ENCODE data around the gene SHISAL2B. TPM values are rescaled to one million over a fixed set of nuclear protein-coding genes. Genes with fewer than 3 reads are reported as not detected.

Gene SHISAL2B
- total and polyA plus RNA-seq, 2 donors (not counting 3 experiments of a cell fraction or from before 2014, with no cell fraction given), result not detected

DNA sequence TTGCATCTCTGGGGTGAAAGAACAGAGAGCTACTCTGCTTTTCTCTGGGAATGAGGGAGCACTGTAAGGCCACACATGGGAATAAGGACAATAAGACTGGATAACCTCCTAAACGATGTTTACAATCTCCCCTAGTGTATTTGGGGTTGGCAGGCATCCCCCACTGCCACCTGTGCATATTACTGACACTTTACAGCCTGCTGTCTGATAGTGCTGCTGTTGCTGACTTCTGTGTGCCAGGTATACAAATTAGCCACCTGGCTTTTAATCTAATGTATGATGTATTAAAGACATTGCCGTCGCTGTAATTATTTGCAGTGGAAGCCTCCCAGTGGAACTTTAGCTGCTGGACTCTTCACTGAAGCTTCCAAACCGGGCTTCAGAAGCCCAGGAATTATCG, 4.4 kb upstream of the SHISAL2B start:
- Histone ChIP-seq H3K9me1 (replicated peaks; ENCODE audit: control insufficient read depth, extremely low read depth, insufficient read depth, low read length) (no peaks in the 10 kb centered on the region), H3K36me3 (ENCODE audit: control insufficient read depth in 2 of 2, extremely low read depth in 1 of 2, insufficient read depth in 2 of 2, low read length in 2 of 2) (no peaks in the 10 kb centered on the region), H3K4me1 (ENCODE audit: control insufficient read depth, extremely low read depth, insufficient read depth, low read length) (peaks cover 5% of the 10 kb centered on the region), H3K4me2 (ENCODE audit: insufficient read depth, low read length) (no peak overlapping the region), H2AFZ (ENCODE audit: low read depth, low read length) (no peak overlapping the region), H3K27ac (ENCODE audit: insufficient read depth, low read depth, low read length) (no peak overlapping the region), H3K9ac (replicated peaks; ENCODE audit: extremely low read depth, insufficient read depth, low read length) (no peak overlapping the region), H4K20me1 (replicated peaks; ENCODE audit: control insufficient read depth, extremely low read depth, insufficient read depth, low read length) (no peaks in the 10 kb centered on the region), H3K79me2 (ENCODE audit: control insufficient read depth, insufficient read depth, low read length) (no peaks in the 10 kb centered on the region), H3K4me3 (replicated peaks in 1 of 3; ENCODE audit: insufficient read depth in 1 of 3, low read depth in 1 of 3, low read length in 3 of 3) (no peak overlapping the region), H3K9me3 (replicated peaks; ENCODE audit: control insufficient read depth, insufficient read depth, low read length) (no peaks in the 10 kb centered on the region), H3K27me3 (ENCODE audit: control insufficient read depth in 2 of 2, insufficient read depth in 2 of 2, low read length in 2 of 2) (peaks cover 24 to 34% of the 10 kb centered on the region in 2 experiments)
- no peak for FAIRE-seq
- dilution Hi-C loops (cut with MboI; ENCODE audit: extremely low pct_ligation_motif_present, low sequenced_read_pairs) (no loop called here), intact Hi-C loops (cut with micrococcal nuclease) (no loop called here)
- DNase-seq (ENCODE audit: low read depth, low spot score), result no peak
- no peak for TF ChIP-seq FOS (IDR thresholded peaks at IDR 0.05; ENCODE audit: borderline replicate concordance, insufficient read depth, low read length)
- TF ChIP-seq MYC (IDR thresholded peaks at IDR 0.05; ENCODE audit: low read depth, low read length), result no peak
- TF ChIP-seq POLR2A (IDR thresholded peaks at IDR 0.05; ENCODE audit: low read depth, low read length), result no peak
- TF ChIP-seq GATA2 (IDR thresholded peaks at IDR 0.05; ENCODE audit: insufficient read depth, insufficient read length, low read depth, low read length), result no peak
- TF ChIP-seq JUN (IDR thresholded peaks at IDR 0.05; ENCODE audit: borderline replicate concordance, insufficient read depth, insufficient read length, low read depth), result no peak
- TF ChIP-seq, protein P1, sequence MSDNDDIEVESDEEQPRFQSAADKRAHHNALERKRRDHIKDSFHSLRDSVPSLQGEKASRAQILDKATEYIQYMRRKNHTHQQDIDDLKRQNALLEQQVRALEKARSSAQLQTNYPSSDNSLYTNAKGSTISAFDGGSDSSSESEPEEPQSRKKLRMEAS (IDR thresholded peaks at IDR 0.05; ENCODE audit: insufficient read depth, insufficient read length), result no peak
- no peak for TF ChIP-seq EZH2 (IDR thresholded peaks at IDR 0.05; ENCODE audit: borderline replicate concordance, low read depth, low read length, severe bottlenecking)
- TF ChIP-seq POLR2AphosphoS5 (IDR thresholded peaks at IDR 0.05; ENCODE audit: insufficient read depth, low read depth, low read length), result no peak
- no peak for TF ChIP-seq CTCF (IDR thresholded peaks at IDR 0.05; ENCODE audit: extremely low read depth in 1 of 2, insufficient read depth in 1 of 2, low read depth in 1 of 2, low read length in 2 of 2)
- CTCF ChIA-PET, result no interaction called here
- BruUV-seq (replicated peaks), result no TSS peak
- POLR2A ChIA-PET, result no interaction called here

Data from endothelial cell of umbilical vein (primary cell).